CD4-positive, alpha-beta T cell treated with Interferon alpha-2 for 1 hour (primary cell): Measurements from ENCODE around the gene HDDC3.
"Not testable (repeated sequence)": the region's sequence is repeated elsewhere in the genome, so short reads cannot be mapped to it uniquely, and the experiment has no call there.

Source experiments
- DNase-seq, 2 donors: peaks; one replicate each; pipeline ENCODE4 v3.0.0-alpha.2; 2020 to 2022

Gene HDDC3

DNA sequence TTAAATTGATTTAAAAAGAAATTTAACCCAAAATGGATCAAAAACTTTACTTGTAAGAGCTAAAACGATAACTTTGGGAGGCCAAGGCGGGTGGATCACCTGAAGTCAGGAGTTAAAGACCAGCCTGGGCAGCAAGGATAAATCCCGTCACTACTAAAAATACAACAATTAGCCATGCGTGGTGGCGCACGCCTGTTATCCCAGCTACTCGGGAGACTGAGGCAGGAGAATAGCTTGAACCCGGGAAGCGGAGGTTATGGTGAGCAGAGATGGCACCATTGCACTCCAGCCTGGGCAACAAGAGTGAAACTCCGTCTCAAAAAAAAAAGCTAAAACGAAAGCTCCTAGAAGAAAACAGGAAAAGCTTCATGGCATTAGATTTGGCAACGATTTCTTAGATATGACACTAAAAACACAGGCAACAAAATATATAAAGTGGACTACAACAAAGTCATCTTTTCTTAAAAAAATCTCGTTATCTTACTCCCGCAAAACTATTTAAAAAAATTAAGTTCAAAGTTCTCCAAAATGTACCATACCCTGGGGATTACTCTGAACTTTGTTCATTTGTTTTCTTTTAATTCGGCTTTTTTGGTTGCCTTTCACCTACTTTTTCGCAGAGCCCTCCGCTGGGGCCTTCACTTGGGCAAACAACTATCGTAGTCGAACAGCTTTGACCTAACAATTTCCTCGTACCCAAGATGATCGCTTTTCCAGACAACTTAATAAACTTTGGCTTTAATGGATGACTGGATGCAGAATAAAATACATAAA lies 2.9 kb downstream of the HDDC3 start:
- no peak for DNase-seq

DNA sequence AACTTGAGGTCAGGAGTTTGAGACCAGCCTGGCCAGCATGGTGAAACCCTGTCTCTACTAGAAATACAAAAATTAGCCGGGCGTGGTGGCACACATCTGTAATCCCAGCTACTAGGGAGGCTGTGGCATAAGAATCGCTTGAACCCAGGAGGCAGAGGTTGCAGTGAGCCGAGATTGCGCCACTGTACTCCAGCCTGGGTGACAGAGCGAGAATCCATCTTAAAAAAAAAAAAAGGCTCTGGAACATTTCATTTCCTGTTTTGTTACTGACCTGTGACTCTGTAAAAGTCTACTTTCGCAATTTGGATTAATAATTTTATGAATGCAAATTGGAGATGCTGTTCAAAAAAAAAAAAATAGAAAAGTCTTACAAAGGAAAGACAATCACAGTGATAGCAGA lies 4.2 kb downstream of the HDDC3 start:
- DNase-seq = not testable (repeated sequence)

DNA sequence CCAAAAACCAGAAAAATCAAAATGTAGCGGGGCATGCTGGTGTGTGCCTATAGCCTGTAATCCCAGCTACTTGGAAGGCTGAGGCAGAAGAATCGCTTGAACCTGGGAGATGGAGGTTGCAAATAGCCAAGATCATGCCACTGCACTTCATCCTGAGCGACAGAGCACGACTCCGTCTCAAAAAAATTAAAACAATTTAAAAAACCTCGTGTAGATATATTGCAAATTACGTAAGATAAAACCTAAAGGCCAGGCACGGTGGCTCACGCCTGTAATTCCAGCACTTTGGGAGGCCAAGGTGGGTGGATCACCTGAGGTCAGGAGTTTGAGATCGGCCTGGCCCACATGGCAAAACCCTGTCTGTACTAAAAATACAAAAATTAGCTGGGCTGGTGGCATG lies 5.6 kb downstream of the HDDC3 start:
- not testable (repeated sequence) for DNase-seq

DNA sequence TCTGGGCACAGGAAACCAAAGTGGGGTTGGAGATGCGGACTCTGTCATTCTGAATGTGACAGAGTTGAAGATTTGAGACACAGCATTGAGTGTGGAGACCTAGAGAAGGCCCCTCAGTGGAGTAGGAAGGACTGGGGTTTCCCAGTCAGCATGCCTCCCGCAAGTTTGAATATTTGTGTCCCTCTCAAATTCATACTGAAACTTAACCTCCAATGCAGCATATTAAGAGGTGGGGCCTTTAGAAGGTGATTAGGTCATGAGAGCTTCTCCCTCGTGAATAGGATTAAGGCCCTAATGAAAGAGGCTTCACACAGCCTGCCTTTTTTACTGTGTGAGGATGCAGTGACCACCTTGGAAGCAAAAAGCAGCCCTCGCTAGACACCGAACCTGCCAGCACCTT lies 8.0 kb downstream of the HDDC3 start:
- no peak for DNase-seq

DNA sequence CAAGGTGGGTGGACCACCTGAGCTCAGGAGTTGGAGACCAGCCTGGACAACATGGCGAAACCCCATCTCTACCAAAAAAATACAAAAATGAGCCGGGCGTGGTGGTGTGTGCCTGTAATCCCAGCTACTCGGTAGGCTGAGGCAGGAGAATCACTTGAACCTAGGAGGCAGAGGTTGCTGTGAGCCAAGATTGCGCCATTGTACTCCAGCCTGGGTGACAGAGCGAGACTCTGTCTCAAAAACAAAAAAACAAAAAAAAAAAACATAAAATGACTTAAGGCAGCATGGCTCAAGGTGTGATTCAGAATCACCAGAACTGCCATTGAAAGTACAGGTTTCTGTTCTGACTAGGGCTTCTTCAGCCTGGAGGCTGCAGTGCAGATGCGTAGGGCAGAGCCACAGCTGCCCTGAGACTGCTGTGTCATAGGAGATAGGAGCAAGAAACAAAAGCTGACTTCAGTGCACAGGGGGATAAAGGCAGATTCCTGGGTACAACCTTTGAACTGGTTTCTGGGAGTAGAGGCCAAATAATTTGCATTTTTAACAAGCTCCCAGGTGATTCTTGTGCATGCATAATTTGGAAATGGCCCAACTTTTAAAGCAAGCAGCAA lies 9.5 kb downstream of the HDDC3 start:
- not testable (repeated sequence) for DNase-seq

DNA sequence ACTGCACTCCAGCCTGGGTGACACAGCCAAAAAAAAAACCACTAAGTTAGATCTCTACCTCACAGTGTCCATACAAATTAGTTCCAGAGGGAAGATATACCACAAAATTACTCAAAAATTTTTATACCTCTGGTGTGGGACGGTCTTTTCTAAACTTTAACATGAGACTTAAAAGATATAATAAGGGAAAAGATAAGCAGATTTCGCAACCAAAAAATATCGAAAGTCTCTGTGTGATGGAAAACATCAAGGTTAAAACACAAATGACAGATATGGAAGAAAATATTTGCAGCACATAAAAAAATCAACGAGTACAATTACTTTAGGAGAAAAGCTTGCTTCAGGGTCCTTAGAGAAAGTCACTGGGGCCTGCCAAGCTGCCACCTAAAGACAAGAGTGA lies 10.5 kb downstream of the HDDC3 start:
- no peak for DNase-seq

DNA sequence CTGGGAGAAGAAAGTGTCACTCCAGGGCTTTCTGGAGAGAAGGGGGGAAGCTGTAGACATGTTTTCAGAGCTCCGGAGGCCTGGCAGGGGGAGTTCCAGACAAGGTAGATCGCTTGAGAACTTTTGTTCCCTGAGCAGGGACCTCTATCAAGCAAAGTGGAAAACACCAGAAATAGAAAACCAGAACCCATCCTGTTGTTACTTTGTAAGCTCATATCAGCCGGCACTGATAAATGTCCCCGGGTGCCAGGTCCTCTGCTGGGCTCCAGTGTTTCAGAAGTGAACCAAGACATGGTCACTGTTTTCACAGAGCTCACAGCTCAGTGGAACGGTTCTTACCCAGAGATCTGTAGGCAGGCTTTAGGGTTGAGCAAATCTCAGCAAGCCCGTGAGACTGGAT lies 13.5 kb downstream of the HDDC3 start:
- no peak for DNase-seq

DNA sequence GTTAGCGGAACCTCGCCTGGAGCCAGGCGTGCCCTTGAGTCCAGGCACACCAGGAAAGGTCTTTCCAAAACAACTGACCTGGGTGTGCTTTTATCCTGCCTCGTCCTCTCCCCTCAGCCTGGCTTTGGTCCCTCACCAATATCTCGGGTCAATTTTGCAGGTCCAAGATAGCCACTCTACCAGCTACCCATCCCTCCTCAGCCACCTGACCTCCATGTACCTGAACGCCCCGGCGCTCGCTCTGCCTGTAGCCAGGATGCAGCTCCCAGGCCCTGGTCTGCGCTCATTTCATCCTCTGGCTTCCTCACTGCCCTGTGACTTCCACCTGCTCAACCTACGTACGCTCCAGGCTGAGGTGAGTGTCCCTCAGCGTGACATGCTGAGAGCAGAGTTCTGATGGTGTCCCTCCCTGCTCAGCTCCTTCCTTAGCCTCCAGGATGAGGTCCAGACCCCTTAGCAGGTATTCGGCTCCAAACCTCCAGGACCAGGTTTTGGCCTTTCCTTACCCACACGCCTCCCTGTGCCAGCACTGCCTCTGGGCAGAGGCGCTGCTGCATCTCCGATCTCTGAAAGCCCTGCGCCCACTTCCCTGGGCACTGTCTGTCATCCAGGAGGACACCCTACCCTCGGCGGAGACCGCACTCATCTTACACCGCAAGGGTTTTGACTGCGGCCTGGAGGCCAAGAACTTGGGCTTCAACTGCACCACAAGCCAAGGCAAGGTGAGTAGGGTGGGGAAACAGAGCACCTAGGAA lies 14.1 kb downstream of the HDDC3 start:
- no peak for DNase-seq

DNA sequence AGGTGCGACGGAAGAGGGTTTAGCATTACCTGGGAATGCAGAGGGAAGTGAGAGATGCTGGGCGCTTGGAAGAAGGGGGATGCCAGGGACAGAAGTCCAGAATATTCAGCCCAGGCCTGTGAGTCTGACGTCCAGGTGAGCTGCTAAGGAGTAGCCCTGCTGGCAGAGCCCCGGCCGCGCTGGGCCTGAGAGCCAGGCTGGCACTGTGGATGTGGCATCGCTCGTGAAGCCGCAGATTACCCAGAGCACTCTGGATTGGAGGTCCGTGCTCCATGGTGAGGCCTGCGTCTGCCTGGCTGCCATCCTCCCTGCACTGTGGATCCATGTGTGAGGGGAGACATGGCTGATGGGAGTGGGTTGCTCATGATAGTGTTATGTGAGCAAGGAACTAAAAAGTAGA lies 14.8 kb downstream of the HDDC3 start:
- DNase-seq = no peak

DNA sequence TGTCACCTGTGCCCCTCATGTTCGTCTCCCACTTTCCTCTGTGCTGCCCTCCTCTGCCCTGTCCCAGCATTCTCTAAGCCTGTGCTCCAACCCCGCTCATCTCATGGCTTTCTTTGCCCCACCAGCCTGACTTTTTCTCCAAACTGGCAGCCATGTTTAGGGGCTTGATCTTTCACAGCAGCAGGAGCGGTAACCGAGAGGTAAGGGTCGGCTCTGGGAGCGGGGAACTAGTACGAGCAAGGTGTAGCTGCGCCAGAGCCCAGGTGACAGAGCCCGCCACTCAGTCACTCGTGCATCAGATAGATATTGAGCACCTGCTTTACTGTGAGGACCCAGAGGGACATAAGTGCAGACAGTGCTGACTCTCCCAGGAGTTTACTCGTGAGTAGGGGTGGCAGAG lies 15.9 kb downstream of the HDDC3 start:
- DNase-seq = no peak

DNA sequence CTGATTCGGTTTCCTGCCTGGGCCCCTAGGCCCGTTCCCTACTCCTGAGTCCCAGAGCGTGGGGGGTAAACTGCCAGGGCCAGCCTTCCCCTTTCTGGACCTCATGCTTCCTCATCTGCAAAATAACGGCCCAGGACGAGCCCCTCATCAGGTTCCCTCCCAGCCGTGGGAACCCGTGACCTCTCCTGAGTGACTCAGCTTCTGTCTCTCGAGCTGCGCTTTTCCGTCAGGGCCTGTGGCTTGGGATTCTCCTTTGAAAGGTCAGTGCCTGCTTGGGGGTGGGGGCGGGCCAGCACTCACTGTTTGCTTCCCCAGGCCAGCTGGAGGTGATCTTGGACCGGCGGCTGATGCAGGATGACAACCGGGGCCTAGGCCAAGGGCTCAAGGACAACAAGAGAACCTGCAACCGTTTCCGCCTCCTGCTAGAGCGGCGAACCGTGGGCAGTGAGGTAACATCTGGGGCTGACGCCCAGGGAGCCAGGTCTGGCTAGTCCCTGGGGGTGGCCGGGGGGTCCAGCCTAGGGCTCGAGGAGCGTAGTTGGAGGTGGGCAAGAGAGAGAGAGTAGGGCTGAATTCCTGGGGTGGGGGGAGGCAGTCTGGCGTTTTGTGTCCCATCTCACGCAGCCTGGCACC lies 16.4 kb downstream of the HDDC3 start:
- DNase-seq = peak in 1 of 2 donors; percentile 63

DNA sequence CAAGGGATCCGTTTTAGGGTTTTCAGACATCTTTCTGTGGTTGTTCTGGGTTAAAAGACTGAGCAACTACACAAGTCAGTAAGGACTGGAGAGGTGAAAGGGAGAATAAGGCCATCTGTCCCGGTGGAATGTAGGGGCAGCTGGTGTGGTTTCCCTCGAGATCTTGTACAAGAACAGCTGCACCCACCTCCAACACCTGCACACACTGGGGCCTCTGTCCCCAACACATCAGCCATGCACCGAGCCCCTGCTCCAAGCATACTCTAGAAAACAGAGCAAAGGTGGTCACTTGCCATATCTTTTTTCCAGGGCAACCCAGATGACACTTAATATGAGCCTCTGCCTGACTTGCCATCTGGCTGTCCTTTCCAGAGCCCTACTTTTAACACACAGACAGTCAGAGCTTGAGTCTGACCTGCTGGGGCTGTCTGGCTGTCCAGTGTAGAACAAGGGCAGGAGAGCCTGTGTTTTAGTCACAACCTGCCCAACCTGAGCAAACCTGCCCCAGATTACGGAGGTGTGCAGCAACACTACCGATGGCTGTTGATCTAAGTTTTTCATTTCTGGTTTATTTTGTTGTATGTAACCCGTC lies 17.0 kb downstream of the HDDC3 start:
- DNase-seq = no peak

DNA sequence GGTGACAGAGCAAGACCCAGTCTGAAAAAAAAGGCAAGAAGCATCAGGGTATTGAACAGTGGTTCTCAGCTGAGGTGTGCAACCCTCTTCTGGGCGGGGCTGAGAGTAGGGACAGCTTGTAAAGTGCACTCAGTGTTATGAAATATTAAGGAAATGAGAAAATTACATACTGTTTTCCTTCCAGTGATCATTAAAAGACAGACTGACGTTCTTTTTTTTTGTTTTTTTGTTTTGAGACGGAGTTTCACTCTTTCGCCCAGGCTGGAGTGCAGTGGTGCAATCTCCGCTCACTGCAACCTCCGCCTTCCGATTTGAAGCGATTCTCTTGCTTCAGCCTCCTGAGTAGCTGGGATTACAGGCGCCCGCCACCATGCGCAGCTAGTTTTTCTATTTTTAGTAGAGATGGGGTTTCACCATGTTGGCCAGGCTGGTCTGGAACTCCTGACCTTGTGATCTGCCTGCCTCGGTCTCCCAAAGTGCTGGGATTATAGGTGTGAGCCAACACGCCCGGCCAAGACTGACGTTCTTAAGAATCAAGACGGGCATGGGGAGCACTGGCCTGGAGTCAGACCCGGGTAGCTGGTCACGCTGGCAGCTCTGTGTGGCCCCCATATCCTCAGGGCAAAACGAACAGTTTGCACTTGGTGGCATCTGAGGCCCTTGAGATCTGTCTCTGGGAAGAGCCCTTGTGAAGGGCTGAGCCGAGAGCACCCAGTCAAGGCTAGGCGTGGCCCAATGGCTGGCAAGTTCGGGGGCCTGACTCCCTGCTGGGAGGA lies 17.9 kb downstream of the HDDC3 start:
- DNase-seq = no peak

DNA sequence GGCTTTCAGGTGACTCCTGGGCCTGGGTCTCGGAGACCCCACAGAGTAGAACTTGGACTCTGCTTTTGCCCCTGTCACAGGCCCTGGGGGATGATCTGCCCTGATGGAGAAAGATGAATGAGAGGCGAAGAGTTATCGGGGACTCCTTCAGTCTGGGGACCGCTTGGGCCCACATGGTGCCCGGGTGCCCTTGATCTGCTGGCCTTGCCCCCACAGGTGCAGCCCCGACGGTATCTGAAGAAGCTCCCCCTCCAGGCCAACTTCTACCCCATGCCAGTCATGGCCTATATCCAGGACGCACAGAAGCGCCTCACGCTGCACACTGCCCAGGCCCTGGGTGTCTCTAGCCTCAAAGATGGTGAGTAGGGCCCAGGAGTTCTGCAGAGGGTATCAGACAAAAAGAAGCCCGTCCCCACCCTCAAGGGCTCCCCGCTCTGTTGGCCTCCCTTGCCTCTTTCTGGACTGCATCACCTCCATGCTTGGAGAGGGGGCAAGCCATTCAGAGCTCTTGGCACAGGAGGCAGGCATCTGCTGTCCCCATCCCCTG lies 18.9 kb downstream of the HDDC3 start:
- no peak for DNase-seq

DNA sequence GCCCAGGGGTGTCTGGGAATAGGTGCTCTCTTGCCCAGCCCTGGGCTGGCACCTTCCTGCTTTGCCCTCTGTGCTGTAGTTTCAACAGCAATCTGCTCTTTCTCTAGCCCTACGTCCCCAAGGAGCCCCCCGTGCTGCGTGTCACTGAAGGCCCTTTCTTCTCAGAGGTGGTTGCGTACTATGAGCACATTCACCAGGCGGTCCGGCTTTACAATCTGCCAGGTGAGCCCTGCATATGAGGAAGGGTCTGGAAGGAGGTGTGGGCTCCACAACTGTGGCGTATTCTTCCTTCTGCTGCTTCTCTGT lies 19.6 kb downstream of the HDDC3 start:
- DNase-seq = no peak

DNA sequence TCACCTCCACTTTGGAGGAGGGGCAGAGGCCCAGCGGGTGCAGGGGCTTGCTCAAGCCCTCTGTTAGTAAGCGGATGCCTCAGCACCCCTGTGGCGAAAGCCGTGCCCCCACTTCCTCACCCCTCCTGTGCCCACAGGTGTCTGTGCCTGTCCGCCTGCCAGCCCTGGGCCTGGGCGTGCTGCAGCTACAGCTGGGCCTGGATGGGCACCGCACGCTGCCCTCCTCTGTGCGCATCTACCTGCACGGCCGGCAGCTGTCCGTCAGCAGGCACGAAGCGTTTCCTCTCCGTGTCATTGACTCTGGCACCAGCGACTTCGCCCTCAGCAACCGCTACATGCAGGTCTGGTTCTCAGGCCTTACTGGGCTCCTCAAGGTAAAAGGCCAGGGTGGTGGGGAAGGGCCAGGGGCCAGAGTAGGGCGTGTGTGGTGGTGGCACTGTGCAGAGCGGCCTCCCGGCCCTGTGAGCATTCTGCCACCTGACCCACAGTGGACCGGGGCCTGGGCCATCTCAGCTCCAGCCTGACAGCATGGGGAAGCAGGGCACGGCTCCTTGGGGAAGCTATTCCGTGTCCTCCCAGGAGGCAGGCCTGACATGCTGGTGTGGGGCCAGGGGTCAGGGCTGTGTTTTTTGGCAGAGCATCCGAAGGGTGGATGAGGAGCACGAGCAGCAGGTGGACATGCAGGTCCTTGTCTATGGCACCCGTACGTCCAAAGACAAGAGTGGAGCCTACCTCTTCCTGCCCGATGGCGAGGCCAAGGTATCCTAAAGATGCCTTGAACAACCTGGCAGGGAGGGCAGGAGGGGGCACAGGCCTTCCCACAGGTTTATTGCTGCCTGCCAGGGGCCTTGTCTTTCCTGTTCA lies 20.2 kb downstream of the HDDC3 start:
- DNase-seq = no peak

DNA sequence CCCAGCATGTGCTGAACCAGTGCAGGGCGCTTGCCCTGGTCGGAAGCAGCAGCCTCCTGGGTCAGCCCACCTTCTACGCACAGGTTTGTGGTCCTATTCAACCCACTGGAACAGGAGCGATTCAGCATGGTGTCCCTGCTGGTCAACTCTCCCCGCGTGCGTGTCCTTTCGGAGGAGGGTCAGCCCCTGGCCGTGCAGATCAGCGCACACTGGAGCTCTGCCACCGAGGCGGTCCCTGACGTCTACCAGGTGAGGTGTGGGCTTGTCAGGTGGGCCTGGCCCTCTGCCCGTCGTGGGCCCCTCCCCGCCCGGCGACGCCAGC lies 21.1 kb downstream of the HDDC3 start:
- no peak for DNase-seq

DNA sequence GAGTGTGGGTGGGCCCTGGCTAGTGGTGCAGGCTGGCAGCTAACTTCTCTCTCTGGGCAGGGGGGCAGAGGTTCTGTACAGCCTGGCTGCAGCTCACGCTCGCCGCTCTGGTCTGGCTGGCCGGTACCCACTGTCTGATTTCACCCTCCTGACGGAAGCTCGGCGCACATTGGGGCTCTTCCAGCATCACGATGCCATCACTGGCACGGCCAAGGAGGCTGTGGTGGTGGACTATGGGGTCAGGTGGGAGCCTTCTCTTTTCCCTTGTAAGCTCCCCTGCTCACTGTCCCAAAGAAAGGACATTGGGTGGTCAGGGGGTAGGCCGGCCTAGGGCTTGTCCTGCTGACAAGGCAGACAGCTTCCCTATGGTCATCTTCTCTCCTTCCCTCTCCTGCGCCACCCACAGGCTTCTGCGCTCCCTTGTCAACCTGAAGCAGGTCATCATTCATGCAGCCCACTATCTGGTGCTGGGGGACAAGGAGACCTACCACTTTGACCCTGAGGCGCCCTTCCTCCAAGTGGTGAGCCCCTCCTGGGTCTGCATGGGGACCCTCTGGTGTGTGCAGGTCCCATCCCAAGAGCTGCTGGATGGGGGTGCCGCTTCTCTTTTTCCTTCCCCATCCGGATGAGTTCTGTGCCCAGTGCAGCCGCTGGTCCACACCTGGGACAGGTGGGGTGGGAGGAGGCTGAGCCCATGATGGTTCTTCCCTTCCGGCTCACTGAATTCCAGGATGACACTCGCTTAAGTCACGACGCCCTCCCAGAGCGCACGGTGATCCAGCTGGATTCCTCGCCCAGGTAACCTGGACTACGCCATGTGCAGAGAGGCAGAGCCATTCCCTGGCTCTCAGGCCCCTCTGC lies 21.7 kb downstream of the HDDC3 start:
- no peak for DNase-seq

DNA sequence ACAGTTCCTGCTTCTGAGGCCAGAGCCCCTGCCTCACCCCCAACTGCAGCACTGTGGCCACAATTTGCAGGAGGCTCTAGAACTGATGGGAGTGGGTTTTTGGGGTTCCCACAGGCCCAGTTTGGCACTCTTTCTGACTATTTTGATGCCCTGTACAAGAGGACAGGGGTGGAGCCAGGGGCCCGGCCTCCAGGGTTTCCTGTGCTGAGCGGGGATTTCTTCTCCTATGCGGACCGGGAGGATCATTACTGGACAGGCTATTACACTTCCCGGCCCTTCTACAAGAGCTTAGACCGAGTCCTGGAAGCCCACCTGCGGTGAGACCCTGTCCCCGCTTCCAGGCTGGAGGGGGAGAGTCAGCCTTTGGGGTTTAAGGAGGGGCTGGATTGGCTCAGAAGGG lies 22.4 kb downstream of the HDDC3 start:
- no peak for DNase-seq

DNA sequence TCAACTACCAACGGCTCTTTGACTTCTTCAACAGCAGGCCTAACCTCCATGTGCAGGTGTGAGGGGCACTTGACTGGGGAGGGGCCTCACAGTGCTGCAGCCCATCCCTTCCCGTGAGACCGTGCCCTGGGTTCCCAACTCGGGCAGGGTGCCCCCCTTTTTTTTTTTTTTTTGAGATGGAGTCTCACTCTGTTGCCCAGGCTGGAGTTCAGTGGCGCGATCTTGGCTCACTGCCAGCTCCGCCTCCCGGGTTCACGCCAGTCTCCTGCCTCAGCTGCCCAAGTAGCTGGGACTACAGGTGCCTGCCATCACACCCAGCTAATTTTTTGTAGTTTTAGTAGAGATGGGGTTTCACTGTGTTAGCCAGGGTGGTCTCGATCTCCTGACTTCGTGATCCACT lies 22.9 kb downstream of the HDDC3 start:
- DNase-seq = not testable (repeated sequence)
